Vagina (tissue), 2 donors: ENCODE measurements around the gene GPC1.

Experiments
- CTCF ChIP-seq, 3 experiments: fragments of 450-650 bp in 2 of 3; fragments of 200-600 bp in 1 of 3; sonication (generic) in 1 of 3; IDR thresholded peaks; one replicate each; pipeline ENCODE4 v1.5.1; 2017 to 2019; ENCODE audit warnings: antibody characterized with exemption in 3 of 3, mild to moderate bottlenecking in 2 of 3, moderate library complexity in 2 of 3
- POLR2A ChIP-seq, 2 donors: fragments of 450-650 bp; IDR thresholded peaks; one replicate each; pipeline ENCODE4 v1.6.1; 2017; ENCODE audit warnings: antibody characterized with exemption in 2 of 2, mild to moderate bottlenecking in 2 of 2, moderate library complexity in 2 of 2
- POLR2AphosphoS5 ChIP-seq, 2 donors: sonication (generic); formaldehyde crosslinking; IDR thresholded peaks; one replicate each; pipeline ENCODE4 v1.9.0; 2017; ENCODE audit warnings: antibody characterized with exemption in 2 of 2, mild to moderate bottlenecking in 2 of 2, low read depth in 1 of 2; ENCODE audit not compliant: insufficient read depth in 1 of 2

- no peak for TF ChIP-seq CTCF (IDR thresholded peaks at IDR 0.05)
- no peak for TF ChIP-seq POLR2A (IDR thresholded peaks at IDR 0.05)
- no peak for TF ChIP-seq POLR2AphosphoS5 (IDR thresholded peaks at IDR 0.05; ENCODE audit: insufficient read depth in 1 of 2, low read depth in 1 of 2)
Measured at GRCh38 chr2:240509667-240510512, 74.4 kb downstream of the GPC1 start.
